Measurements from ENCODE around the gene GOLGA6L7. TPM values are rescaled to one million over a fixed set of nuclear protein-coding genes. Genes with fewer than 3 reads are reported as not detected.
"Not testable (repeated sequence)": the region's sequence is repeated elsewhere in the genome, so short reads cannot be mapped to it uniquely, and the experiment has no call there.

GOLGA6L7 gene
- total and polyA plus RNA-seq, 2 of the 8 experiments (the other 6 are each of a cell fraction or from before 2014, with no cell fraction given), result not detected

GRCh38 chr15:28821420-28821819, 27.0 kb downstream of the GOLGA6L7 start:
- WGBS, 2 experiments (ENCODE audit: extremely low coverage in 1 of 2, insufficient coverage in 1 of 2, insufficient read length in 1 of 2, insufficient replicate concordance in 2 of 2, low coverage in 1 of 2, low lambda C conversion rate in 2 of 2, missing lambda C conversion rate in 1 of 2), result 97% methylated on average over 2 of the region's 2 CpGs; no CpG with 5 or more reads in 1 of the 2 experiments
- FAIRE-seq; CTCF ChIA-PET (ENCODE audit: partially characterized antibody): not testable (repeated sequence)

GRCh38 chr15:28819930-28820295, 28.5 kb downstream of the GOLGA6L7 start:
- H2AFZ ChIP-seq (ENCODE audit: low read length); H4K91ac ChIP-seq (replicated peaks; ENCODE audit: insufficient read length, low read length); H2BK15ac ChIP-seq (ENCODE audit: low read length); H2BK20ac ChIP-seq (ENCODE audit: low read length); H3K18ac ChIP-seq (ENCODE audit: extremely low read depth, low read length); H3K4ac ChIP-seq (replicated peaks; ENCODE audit: insufficient read length, low read depth, low read length); H3K4me1 ChIP-seq (replicated peaks in 1 of 4; ENCODE audit: control insufficient read depth in 3 of 4, insufficient read depth in 4 of 4, low read length in 3 of 4); H3K79me2 ChIP-seq (ENCODE audit: control insufficient read depth in 1 of 2, insufficient read depth in 2 of 2, low read length in 2 of 2); H3K27me3 ChIP-seq (replicated peaks in 1 of 4; ENCODE audit: control insufficient read depth in 3 of 4, extremely low read depth in 1 of 4, insufficient read depth in 3 of 4, low read length in 3 of 4); H3K14ac ChIP-seq (ENCODE audit: insufficient read length); H4K20me1 ChIP-seq (replicated peaks in 1 of 2; ENCODE audit: control insufficient read depth in 1 of 2, insufficient read depth in 2 of 2, low read length in 2 of 2); H2BK12ac ChIP-seq (ENCODE audit: low read depth, low read length); H2AK5ac ChIP-seq (ENCODE audit: low read depth, low read length); H4K5ac ChIP-seq (ENCODE audit: insufficient read length, low read depth, low read length); H3K27ac ChIP-seq (ENCODE audit: low read depth, low read length); CTCF ChIA-PET (ENCODE audit: partially characterized antibody); H3K9me3 ChIP-seq (ENCODE audit: insufficient read depth in 2 of 2, low read depth in 1 of 2, low read length in 1 of 2); H3K4me3 ChIP-seq (ENCODE audit: extremely low read depth in 1 of 4, insufficient read depth in 2 of 4, low read depth in 3 of 4, low read length in 4 of 4); H4K8ac ChIP-seq (ENCODE audit: extremely low read depth, insufficient read depth, low read length); H2BK120ac ChIP-seq (replicated peaks; ENCODE audit: low read depth, low read length); H3K36me3 ChIP-seq (ENCODE audit: control insufficient read depth in 2 of 4, insufficient read depth in 4 of 4, low read length in 3 of 4); H3K23me2 ChIP-seq (ENCODE audit: low read depth, low read length); H3K56ac ChIP-seq (replicated peaks; ENCODE audit: insufficient read length, low read depth, low read length); H3K79me1 ChIP-seq (ENCODE audit: low read depth, low read length); FAIRE-seq; H3K4me2 ChIP-seq (ENCODE audit: insufficient read depth in 1 of 2, low read depth in 2 of 2, low read length in 2 of 2); H3K9ac ChIP-seq (replicated peaks in 1 of 4; ENCODE audit: extremely low read depth in 1 of 4, low read depth in 3 of 4, low read length in 3 of 4); H3K23ac ChIP-seq (ENCODE audit: insufficient read length); DNase-seq (ENCODE audit: low read depth in 1 of 2, low spot score in 2 of 2); POLR2A ChIA-PET (ENCODE audit: partially characterized antibody); H2BK5ac ChIP-seq (ENCODE audit: low read depth, low read length): not testable (repeated sequence)
- WGBS, 2 experiments (ENCODE audit: extremely low coverage in 1 of 2, insufficient coverage in 1 of 2, insufficient read length in 1 of 2, insufficient replicate concordance in 2 of 2, low coverage in 1 of 2, low lambda C conversion rate in 2 of 2, missing lambda C conversion rate in 1 of 2), result no CpG with 5 or more reads among the region's 3 CpGs

More at GRCh38 chr15:28821420-28821819, 27.0 kb downstream of the GOLGA6L7 start:
- H3K79me1 ChIP-seq (ENCODE audit: low read depth, low read length); H3K4me1 ChIP-seq (replicated peaks in 1 of 4; ENCODE audit: control insufficient read depth in 3 of 4, insufficient read depth in 4 of 4, low read length in 3 of 4); H3K79me2 ChIP-seq (ENCODE audit: control insufficient read depth in 1 of 2, insufficient read depth in 2 of 2, low read length in 2 of 2); H4K5ac ChIP-seq (ENCODE audit: insufficient read length, low read depth, low read length); H3K4ac ChIP-seq (replicated peaks; ENCODE audit: insufficient read length, low read depth, low read length); H3K27ac ChIP-seq (ENCODE audit: low read depth, low read length); H4K8ac ChIP-seq (ENCODE audit: extremely low read depth, insufficient read depth, low read length); H3K56ac ChIP-seq (replicated peaks; ENCODE audit: insufficient read length, low read depth, low read length); H3K23ac ChIP-seq (ENCODE audit: insufficient read length); H2BK5ac ChIP-seq (ENCODE audit: low read depth, low read length); H3K4me2 ChIP-seq (ENCODE audit: insufficient read depth in 1 of 2, low read depth in 2 of 2, low read length in 2 of 2); H3K18ac ChIP-seq (ENCODE audit: extremely low read depth, low read length); H3K9ac ChIP-seq (replicated peaks in 1 of 4; ENCODE audit: extremely low read depth in 1 of 4, low read depth in 3 of 4, low read length in 3 of 4); H3K23me2 ChIP-seq (ENCODE audit: low read depth, low read length); H3K36me3 ChIP-seq (ENCODE audit: control insufficient read depth in 2 of 4, insufficient read depth in 4 of 4, low read length in 3 of 4); H2AK5ac ChIP-seq (ENCODE audit: low read depth, low read length); H4K91ac ChIP-seq (replicated peaks; ENCODE audit: insufficient read length, low read length); H2BK12ac ChIP-seq (ENCODE audit: low read depth, low read length); H2BK120ac ChIP-seq (replicated peaks; ENCODE audit: low read depth, low read length); H3K9me3 ChIP-seq (ENCODE audit: insufficient read depth in 2 of 2, low read depth in 1 of 2, low read length in 1 of 2); DNase-seq (ENCODE audit: low read depth in 1 of 2, low spot score in 2 of 2); H4K20me1 ChIP-seq (replicated peaks in 1 of 2; ENCODE audit: control insufficient read depth in 1 of 2, insufficient read depth in 2 of 2, low read length in 2 of 2); H2BK20ac ChIP-seq (ENCODE audit: low read length); H3K4me3 ChIP-seq (ENCODE audit: extremely low read depth in 1 of 4, insufficient read depth in 2 of 4, low read depth in 3 of 4, low read length in 4 of 4); H3K27me3 ChIP-seq (replicated peaks in 1 of 4; ENCODE audit: control insufficient read depth in 3 of 4, extremely low read depth in 1 of 4, insufficient read depth in 3 of 4, low read length in 3 of 4); H2AFZ ChIP-seq (ENCODE audit: low read length); POLR2A ChIA-PET (ENCODE audit: partially characterized antibody); H2BK15ac ChIP-seq (ENCODE audit: low read length); H3K14ac ChIP-seq (ENCODE audit: insufficient read length): not testable (repeated sequence)
